ENCODE measurements around the gene ASTN1. TPM values are rescaled to one million over a fixed set of nuclear protein-coding genes. Genes with fewer than 3 reads are reported as not detected.
A peak's percentile ranks its signal among the peaks of the same experiment; 100 is the strongest.
"Not testable (repeated sequence)": the region's sequence is repeated elsewhere in the genome, so short reads cannot be mapped to it uniquely, and the experiment has no call there.

ASTN1 gene
- total and polyA plus RNA-seq, 9 donors = 3.8 to 8.5 (median 6.2) TPM

GRCh38 chr1:177077734-177078499 is 86.6 kb downstream of the ASTN1 start:
- 62% methylated on average over 3 of the region's 4 CpGs for WGBS (ENCODE audit: insufficient coverage)
- no peaks in the 10 kb centered on the region for H3K4me1 ChIP-seq (ENCODE audit: control insufficient read depth, insufficient read depth, low read length)
- no peak for DNase-seq
- no peaks in the 10 kb centered on the region for H3K27me3 ChIP-seq (ENCODE audit: control insufficient read depth, insufficient read depth, low read length)
- no peak overlapping the region for H3K27ac ChIP-seq (ENCODE audit: low read length)
- H3K36me3 ChIP-seq (ENCODE audit: control insufficient read depth, insufficient read depth, low read length) = no peaks in the 10 kb centered on the region
- H3K4me3 ChIP-seq (ENCODE audit: low read length) = no peak overlapping the region
- no peaks in the 10 kb centered on the region for H3K9me3 ChIP-seq (replicated peaks; ENCODE audit: control insufficient read depth, low read depth, low read length)

GRCh38 chr1:177077006-177077405 is 87.5 kb downstream of the ASTN1 start:
- 44% methylated on average over 4 of the region's 8 CpGs for WGBS (ENCODE audit: insufficient coverage)
- no peaks in the 10 kb centered on the region for H3K36me3 ChIP-seq (ENCODE audit: control insufficient read depth, insufficient read depth, low read length)
- H3K27me3 ChIP-seq (ENCODE audit: control insufficient read depth, insufficient read depth, low read length) = no peaks in the 10 kb centered on the region
- H3K27ac ChIP-seq (ENCODE audit: low read length) = no peak overlapping the region
- H3K4me3 ChIP-seq (ENCODE audit: low read length) = no peak overlapping the region
- no peak for DNase-seq
- H3K4me1 ChIP-seq (ENCODE audit: control insufficient read depth, insufficient read depth, low read length) = no peaks in the 10 kb centered on the region
- no peaks in the 10 kb centered on the region for H3K9me3 ChIP-seq (replicated peaks; ENCODE audit: control insufficient read depth, low read depth, low read length)

GRCh38 chr1:177074811-177075210 is 89.7 kb downstream of the ASTN1 start:
- not testable (repeated sequence) for H3K4me1 ChIP-seq (ENCODE audit: control insufficient read depth, insufficient read depth, low read length); H3K4me3 ChIP-seq (ENCODE audit: low read length); H3K27me3 ChIP-seq (ENCODE audit: control insufficient read depth, insufficient read depth, low read length); H3K9me3 ChIP-seq (replicated peaks; ENCODE audit: control insufficient read depth, low read depth, low read length); H3K36me3 ChIP-seq (ENCODE audit: control insufficient read depth, insufficient read depth, low read length); H3K27ac ChIP-seq (ENCODE audit: low read length); DNase-seq
- no CpG with 5 or more reads among the region's 3 CpGs for WGBS (ENCODE audit: insufficient coverage)

- no peaks in the 10 kb centered on the region for H3K27me3 ChIP-seq (ENCODE audit: control insufficient read depth, insufficient read depth, low read length)
- 17% methylated on average over 1 of the region's 3 CpGs for WGBS (ENCODE audit: insufficient coverage)
- H3K27ac ChIP-seq (ENCODE audit: low read length) = no peak overlapping the region
- H3K4me1 ChIP-seq (ENCODE audit: control insufficient read depth, insufficient read depth, low read length) = no peaks in the 10 kb centered on the region
- H3K4me3 ChIP-seq (ENCODE audit: low read length) = no peak overlapping the region
- H3K36me3 ChIP-seq (ENCODE audit: control insufficient read depth, insufficient read depth, low read length) = no peaks in the 10 kb centered on the region
- DNase-seq = peak; percentile 56
- H3K9me3 ChIP-seq (replicated peaks; ENCODE audit: control insufficient read depth, low read depth, low read length) = no peaks in the 10 kb centered on the region
Measured at GRCh38 chr1:177069490-177069889, 95.0 kb downstream of the ASTN1 start.

GRCh38 chr1:177067752-177068410 is 96.6 kb downstream of the ASTN1 start:
- Histone ChIP-seq H3K4me1 (ENCODE audit: control insufficient read depth, insufficient read depth, low read length) (no peaks in the 10 kb centered on the region), H3K4me3 (ENCODE audit: low read length) (no peak overlapping the region), H3K27ac (ENCODE audit: low read length) (no peak overlapping the region), H3K27me3 (ENCODE audit: control insufficient read depth, insufficient read depth, low read length) (no peaks in the 10 kb centered on the region), H3K36me3 (ENCODE audit: control insufficient read depth, insufficient read depth, low read length) (no peaks in the 10 kb centered on the region), H3K9me3 (replicated peaks; ENCODE audit: control insufficient read depth, low read depth, low read length) (no peaks in the 10 kb centered on the region)
- no peak for DNase-seq
- 70% methylated on average over 5 of the region's 7 CpGs for WGBS (ENCODE audit: insufficient coverage)

GRCh38 chr1:177065430-177065829 is 99.1 kb downstream of the ASTN1 start:
- 70% methylated on average over 2 of the region's 2 CpGs for WGBS (ENCODE audit: insufficient coverage)
- Histone ChIP-seq H3K4me1 (ENCODE audit: control insufficient read depth, insufficient read depth, low read length) (no peaks in the 10 kb centered on the region), H3K9me3 (replicated peaks; ENCODE audit: control insufficient read depth, low read depth, low read length) (no peaks in the 10 kb centered on the region), H3K4me3 (ENCODE audit: low read length) (no peak overlapping the region), H3K27me3 (ENCODE audit: control insufficient read depth, insufficient read depth, low read length) (no peaks in the 10 kb centered on the region), H3K36me3 (ENCODE audit: control insufficient read depth, insufficient read depth, low read length) (no peaks in the 10 kb centered on the region), H3K27ac (ENCODE audit: low read length) (no peak overlapping the region)
- no peak for DNase-seq

GRCh38 chr1:177063648-177064047 is 100.9 kb downstream of the ASTN1 start:
- Histone ChIP-seq H3K9me3 (replicated peaks; ENCODE audit: control insufficient read depth, low read depth, low read length) (no peaks in the 10 kb centered on the region), H3K27me3 (ENCODE audit: control insufficient read depth, insufficient read depth, low read length) (no peaks in the 10 kb centered on the region), H3K36me3 (ENCODE audit: control insufficient read depth, insufficient read depth, low read length) (no peaks in the 10 kb centered on the region), H3K4me3 (ENCODE audit: low read length) (no peak overlapping the region), H3K27ac (ENCODE audit: low read length) (no peak overlapping the region), H3K4me1 (ENCODE audit: control insufficient read depth, insufficient read depth, low read length) (no peaks in the 10 kb centered on the region)
- WGBS (ENCODE audit: insufficient coverage) = 74% methylated on average over 6 of the region's 6 CpGs
- DNase-seq = no peak

GRCh38 chr1:177054542-177054941 is 110.0 kb downstream of the ASTN1 start:
- Histone ChIP-seq H3K27ac (ENCODE audit: low read length) (no peak overlapping the region), H3K9me3 (replicated peaks; ENCODE audit: control insufficient read depth, low read depth, low read length) (no peaks in the 10 kb centered on the region), H3K27me3 (ENCODE audit: control insufficient read depth, insufficient read depth, low read length) (no peaks in the 10 kb centered on the region), H3K4me3 (ENCODE audit: low read length) (no peak overlapping the region), H3K4me1 (ENCODE audit: control insufficient read depth, insufficient read depth, low read length) (no peaks in the 10 kb centered on the region), H3K36me3 (ENCODE audit: control insufficient read depth, insufficient read depth, low read length) (no peaks in the 10 kb centered on the region)
- DNase-seq = no peak

- H3K36me3 ChIP-seq (ENCODE audit: control insufficient read depth, insufficient read depth, low read length) = no peaks in the 10 kb centered on the region
- no peaks in the 10 kb centered on the region for H3K4me1 ChIP-seq (ENCODE audit: control insufficient read depth, insufficient read depth, low read length)
- H3K4me3 ChIP-seq (ENCODE audit: low read length) = no peak overlapping the region
- no peaks in the 10 kb centered on the region for H3K9me3 ChIP-seq (replicated peaks; ENCODE audit: control insufficient read depth, low read depth, low read length)
- no peak overlapping the region for H3K27ac ChIP-seq (ENCODE audit: low read length)
- WGBS (ENCODE audit: insufficient coverage) = 63% methylated on average over 2 of the region's 3 CpGs
- no peaks in the 10 kb centered on the region for H3K27me3 ChIP-seq (ENCODE audit: control insufficient read depth, insufficient read depth, low read length)
- DNase-seq = no peak
Measured at GRCh38 chr1:177053648-177054047, 110.9 kb downstream of the ASTN1 start.

GRCh38 chr1:177048314-177049069 is 116.0 kb downstream of the ASTN1 start:
- Histone ChIP-seq H3K4me1 (ENCODE audit: control insufficient read depth, insufficient read depth, low read length) (no peaks in the 10 kb centered on the region), H3K36me3 (ENCODE audit: control insufficient read depth, insufficient read depth, low read length) (no peaks in the 10 kb centered on the region), H3K4me3 (ENCODE audit: low read length) (no peak overlapping the region), H3K27ac (ENCODE audit: low read length) (no peak overlapping the region), H3K9me3 (replicated peaks; ENCODE audit: control insufficient read depth, low read depth, low read length) (no peaks in the 10 kb centered on the region), H3K27me3 (ENCODE audit: control insufficient read depth, insufficient read depth, low read length) (no peaks in the 10 kb centered on the region)
- WGBS (ENCODE audit: insufficient coverage) = 43% methylated on average over 1 of the region's 4 CpGs
- DNase-seq = no peak
